Measurements from ENCODE around the gene DLGAP4. TPM values are rescaled to one million over a fixed set of nuclear protein-coding genes. Genes with fewer than 3 reads are reported as not detected.

The DLGAP4 gene
- total and polyA plus RNA-seq, 2 of the 13 experiments (the other 11 are each of a cell fraction or from before 2014, with no cell fraction given), result 15.2 to 26.7 TPM

DNA sequence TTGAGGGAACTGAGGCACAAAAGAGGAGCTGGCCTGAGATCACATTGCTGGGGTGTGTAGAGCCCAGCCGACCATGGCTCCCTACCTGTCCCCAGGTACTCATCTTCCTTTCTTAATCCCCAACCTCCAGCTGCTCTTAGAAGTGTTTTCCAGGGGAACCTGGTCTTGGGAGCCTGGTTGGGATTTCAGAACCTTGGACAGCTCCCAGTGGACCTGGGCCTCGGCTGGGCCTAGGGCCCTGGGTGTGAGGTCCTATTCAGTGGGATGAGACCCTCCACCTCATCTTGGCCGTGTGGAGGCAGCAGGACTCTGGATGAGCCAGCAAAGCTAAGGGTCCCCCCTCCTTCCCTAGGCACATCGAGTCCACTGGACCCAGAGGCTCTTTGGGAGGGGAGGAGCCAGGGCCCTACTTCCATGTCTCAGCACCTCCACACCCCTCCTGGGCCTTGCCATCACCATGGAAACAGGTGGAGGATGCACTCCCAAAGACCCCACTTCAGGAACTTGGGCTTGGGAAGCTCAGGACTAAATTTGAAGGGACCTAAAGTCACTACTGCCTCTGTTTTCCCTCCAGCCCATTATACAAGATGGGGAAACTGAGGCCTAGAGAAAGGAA is 38.5 kb downstream of the DLGAP4 start (continued):
- TF ChIP-seq DR1 (CRISPR knock-in tag; IDR thresholded peaks at IDR 0.05) (no peak), ZBTB7B (CRISPR knock-in tag; IDR thresholded peaks at IDR 0.05) (no peak), FOXK1 (CRISPR knock-in tag; IDR thresholded peaks at IDR 0.05; ENCODE audit: borderline replicate concordance, low read depth) (peak; percentile 66; the same call in 1 of the 2 replicates), ZNF841 (CRISPR knock-in tag; IDR thresholded peaks at IDR 0.05; ENCODE audit: borderline replicate concordance) (no peak), AGO2 (optimal IDR thresholded peaks at IDR 0.05; ENCODE audit: low read depth, low read length) (no peak), ETV5 (CRISPR knock-in tag; IDR thresholded peaks at IDR 0.05; ENCODE audit: borderline replicate concordance) (peak; percentile 53; the same call in 1 of the 2 replicates), ZNF24 (IDR thresholded peaks at IDR 0.05) (no peak), ZNF598 (CRISPR knock-in tag; IDR thresholded peaks at IDR 0.05; ENCODE audit: borderline replicate concordance) (no peak), HMG20A (CRISPR knock-in tag; IDR thresholded peaks at IDR 0.05; ENCODE audit: borderline replicate concordance) (0 out of 2 replicates have a peak, but pooled peaks have one; percentile 34), TSC22D2 (CRISPR knock-in tag; IDR thresholded peaks at IDR 0.05; ENCODE audit: borderline replicate concordance) (peak; percentile 99), ZNF333 (CRISPR knock-in tag; IDR thresholded peaks at IDR 0.05; ENCODE audit: borderline replicate concordance) (peak; percentile 35; the same call in 1 of the 2 replicates), SP5 (CRISPR knock-in tag; IDR thresholded peaks at IDR 0.05; ENCODE audit: borderline replicate concordance, low read depth) (no peak), PAWR (CRISPR knock-in tag; IDR thresholded peaks at IDR 0.05; ENCODE audit: borderline replicate concordance) (no peak), NCOR1 (IDR thresholded peaks at IDR 0.05; ENCODE audit: borderline replicate concordance, low read length) (no peak), PHF8 (CRISPR knock-in tag; IDR thresholded peaks at IDR 0.05) (no peak), SALL1 (CRISPR knock-in tag; IDR thresholded peaks at IDR 0.05) (peak; percentile 97)
- TF ChIP-seq, protein P1, sequence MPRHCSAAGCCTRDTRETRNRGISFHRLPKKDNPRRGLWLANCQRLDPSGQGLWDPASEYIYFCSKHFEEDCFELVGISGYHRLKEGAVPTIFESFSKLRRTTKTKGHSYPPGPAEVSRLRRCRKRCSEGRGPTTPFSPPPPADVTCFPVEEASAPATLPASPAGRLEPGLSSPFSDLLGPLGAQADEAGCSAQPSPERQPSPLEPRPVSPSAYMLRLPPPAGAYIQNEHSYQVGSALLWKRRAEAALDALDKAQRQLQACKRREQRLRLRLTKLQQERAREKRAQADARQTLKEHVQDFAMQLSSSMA (CRISPR knock-in tag; IDR thresholded peaks at IDR 0.05), result peak; percentile 55; the same call in 1 of the 2 replicates
- TF ChIP-seq, protein P2, sequence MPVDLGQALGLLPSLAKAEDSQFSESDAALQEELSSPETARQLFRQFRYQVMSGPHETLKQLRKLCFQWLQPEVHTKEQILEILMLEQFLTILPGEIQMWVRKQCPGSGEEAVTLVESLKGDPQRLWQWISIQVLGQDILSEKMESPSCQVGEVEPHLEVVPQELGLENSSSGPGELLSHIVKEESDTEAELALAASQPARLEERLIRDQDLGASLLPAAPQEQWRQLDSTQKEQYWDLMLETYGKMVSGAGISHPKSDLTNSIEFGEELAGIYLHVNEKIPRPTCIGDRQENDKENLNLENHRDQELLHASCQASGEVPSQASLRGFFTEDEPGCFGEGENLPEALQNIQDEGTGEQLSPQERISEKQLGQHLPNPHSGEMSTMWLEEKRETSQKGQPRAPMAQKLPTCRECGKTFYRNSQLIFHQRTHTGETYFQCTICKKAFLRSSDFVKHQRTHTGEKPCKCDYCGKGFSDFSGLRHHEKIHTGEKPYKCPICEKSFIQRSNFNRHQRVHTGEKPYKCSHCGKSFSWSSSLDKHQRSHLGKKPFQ (CRISPR knock-in tag; IDR thresholded peaks at IDR 0.05; ENCODE audit: insufficient replicate concordance), result no peak
- TF ChIP-seq, protein P3, sequence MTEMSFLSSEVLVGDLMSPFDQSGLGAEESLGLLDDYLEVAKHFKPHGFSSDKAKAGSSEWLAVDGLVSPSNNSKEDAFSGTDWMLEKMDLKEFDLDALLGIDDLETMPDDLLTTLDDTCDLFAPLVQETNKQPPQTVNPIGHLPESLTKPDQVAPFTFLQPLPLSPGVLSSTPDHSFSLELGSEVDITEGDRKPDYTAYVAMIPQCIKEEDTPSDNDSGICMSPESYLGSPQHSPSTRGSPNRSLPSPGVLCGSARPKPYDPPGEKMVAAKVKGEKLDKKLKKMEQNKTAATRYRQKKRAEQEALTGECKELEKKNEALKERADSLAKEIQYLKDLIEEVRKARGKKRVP (CRISPR knock-in tag; IDR thresholded peaks at IDR 0.05), result no peak
- TF ChIP-seq, protein P4, sequence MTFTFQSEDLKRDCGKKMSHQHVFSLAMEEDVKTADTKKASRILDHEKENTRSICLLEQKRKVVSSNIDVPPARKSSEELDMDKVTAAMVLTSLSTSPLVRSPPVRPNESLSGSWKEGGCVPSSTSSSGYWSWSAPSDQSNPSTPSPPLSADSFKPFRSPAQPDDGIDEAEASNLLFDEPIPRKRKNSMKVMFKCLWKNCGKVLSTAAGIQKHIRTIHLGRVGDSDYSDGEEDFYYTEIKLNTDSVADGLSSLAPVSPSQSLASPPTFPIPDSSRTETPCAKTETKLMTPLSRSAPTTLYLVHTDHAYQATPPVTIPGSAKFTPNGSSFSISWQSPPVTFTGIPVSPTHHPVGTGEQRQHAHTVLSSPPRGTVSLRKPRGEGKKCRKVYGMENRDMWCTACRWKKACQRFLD (CRISPR knock-in tag; IDR thresholded peaks at IDR 0.05; ENCODE audit: borderline replicate concordance), result no peak
- TF ChIP-seq, protein P5, sequence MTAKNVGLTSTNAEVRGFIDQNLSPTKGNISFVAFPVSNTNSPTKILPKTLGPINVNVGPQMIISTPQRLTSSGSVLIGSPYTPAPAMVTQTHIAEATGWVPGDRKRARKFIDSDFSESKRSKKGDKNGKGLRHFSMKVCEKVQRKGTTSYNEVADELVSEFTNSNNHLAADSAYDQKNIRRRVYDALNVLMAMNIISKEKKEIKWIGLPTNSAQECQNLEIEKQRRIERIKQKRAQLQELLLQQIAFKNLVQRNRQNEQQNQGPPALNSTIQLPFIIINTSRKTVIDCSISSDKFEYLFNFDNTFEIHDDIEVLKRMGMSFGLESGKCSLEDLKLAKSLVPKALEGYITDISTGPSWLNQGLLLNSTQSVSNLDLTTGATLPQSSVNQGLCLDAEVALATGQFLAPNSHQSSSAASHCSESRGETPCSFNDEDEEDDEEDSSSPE (CRISPR knock-in tag; IDR thresholded peaks at IDR 0.05), result peak; percentile 38; the same call in 1 of the 2 replicates

Data from HepG2 (cell line).